PC-9 (cell line): ENCODE data around the gene PGRMC1.

Experiments
- EZH2 ChIP-seq: fragments of 200-600 bp; sonication (generic); IDR thresholded peaks from 2 replicates; pipeline ENCODE4 v1.8.0; 2017; ENCODE audit warnings: antibody characterized with exemption, low read depth
- TF ChIP-seq, protein P1 (sequence below): fragments of 200-600 bp; sonication (generic); conservative IDR thresholded peaks from 2 replicates; pipeline ENCODE4 v1.6.1; 2017; ENCODE audit warnings: mixed run types, antibody characterized with exemption, mild to moderate bottlenecking, moderate library complexity

DNA sequence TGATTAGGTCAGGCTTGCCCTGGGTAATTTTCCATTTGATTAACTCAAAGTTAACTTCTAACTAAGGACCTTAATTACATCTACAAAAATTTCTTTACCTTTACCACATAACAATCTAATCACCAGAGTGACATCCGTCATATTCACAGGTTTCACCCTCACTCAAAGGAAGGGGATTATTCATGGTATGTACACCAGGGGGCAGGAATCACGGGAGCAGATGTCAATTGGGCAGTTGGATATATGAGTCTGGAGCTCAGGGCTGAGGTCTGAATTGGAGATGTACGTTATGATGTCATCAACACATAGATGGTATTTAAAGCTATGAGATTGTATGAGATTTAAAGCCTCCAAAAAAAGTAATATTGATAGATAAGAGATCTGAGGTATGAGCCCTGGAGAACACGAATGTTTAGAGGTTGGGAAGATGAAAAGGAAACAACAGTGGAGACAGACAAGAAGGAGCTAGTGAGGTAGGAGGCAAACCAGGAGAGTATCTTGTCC is 52.9 kb downstream of the PGRMC1 start:
- TF ChIP-seq, protein P1, sequence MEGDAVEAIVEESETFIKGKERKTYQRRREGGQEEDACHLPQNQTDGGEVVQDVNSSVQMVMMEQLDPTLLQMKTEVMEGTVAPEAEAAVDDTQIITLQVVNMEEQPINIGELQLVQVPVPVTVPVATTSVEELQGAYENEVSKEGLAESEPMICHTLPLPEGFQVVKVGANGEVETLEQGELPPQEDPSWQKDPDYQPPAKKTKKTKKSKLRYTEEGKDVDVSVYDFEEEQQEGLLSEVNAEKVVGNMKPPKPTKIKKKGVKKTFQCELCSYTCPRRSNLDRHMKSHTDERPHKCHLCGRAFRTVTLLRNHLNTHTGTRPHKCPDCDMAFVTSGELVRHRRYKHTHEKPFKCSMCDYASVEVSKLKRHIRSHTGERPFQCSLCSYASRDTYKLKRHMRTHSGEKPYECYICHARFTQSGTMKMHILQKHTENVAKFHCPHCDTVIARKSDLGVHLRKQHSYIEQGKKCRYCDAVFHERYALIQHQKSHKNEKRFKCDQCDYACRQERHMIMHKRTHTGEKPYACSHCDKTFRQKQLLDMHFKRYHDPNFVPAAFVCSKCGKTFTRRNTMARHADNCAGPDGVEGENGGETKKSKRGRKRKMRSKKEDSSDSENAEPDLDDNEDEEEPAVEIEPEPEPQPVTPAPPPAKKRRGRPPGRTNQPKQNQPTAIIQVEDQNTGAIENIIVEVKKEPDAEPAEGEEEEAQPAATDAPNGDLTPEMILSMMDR = no peak
- TF ChIP-seq EZH2 = no peak
